ENCODE measurements around the gene MECP2. TPM values are rescaled to one million over a fixed set of nuclear protein-coding genes. Genes with fewer than 3 reads are reported as not detected.
"Not testable (repeated sequence)": the region's sequence is repeated elsewhere in the genome, so short reads cannot be mapped to it uniquely, and the experiment has no call there.

MECP2 gene
- total RNA-seq, 1 experiment from 2014 or later: 37.3 TPM

DNA sequence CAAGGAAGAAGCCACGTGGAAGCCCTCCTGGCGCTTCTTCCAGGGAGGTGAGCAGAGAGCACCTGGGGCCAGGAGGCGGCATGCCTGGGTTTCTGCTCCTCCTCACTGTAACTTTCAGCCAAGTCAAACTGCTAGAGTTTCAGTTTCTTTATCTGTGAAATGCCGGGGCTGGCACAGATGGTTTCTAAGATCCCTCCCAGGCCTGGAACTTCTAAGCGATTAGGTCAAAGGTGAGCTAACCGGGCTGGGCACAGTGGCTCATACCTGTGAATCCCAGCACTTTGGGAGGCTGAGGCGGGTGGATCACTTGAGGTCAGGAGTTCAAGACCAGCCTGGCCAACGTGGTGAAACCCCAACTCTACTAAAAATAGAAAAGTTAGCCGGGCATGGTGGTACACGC, 117.1 kb downstream of the MECP2 start:
- not testable (repeated sequence) for DNase-seq, H3K9me3 ChIP-seq, H3K27me3 ChIP-seq, H3K36me3 ChIP-seq, H3K4me3 ChIP-seq

DNA sequence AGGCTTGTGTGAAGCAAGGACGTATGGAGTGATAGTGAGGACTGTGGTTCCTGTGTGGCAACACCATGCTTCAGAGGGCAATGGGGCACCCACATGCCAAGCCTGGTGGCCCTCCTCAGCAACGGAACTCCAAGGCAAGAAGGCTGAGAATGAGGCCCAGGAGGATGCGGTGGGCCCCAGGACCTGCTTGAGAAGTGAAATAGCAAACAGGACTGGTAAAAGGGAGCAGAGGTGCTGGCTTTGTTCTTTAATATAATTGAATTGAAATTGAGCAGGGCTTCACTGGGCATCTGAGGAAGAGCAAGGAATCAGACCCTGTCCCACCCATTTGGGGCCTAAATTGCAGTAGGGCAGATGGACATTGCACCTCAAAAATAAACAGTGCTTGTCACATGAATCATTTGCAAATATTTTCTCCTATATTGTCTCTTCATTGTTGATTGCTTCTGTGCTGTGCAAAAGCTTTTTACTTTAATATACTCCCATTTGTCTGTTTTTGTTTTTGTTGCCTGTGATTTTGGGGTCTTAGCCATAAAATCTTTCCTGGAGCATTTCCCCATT, 122.7 kb downstream of the MECP2 start:
- H3K9me3 ChIP-seq: no peaks in the 10 kb centered on the region
- no peak overlapping the region for H3K4me3 ChIP-seq
- DNase-seq: no peak
- no peaks in the 10 kb centered on the region for H3K27me3 ChIP-seq
- H3K36me3 ChIP-seq: peaks cover 3% of the 10 kb centered on the region; the same call in 1 of the 2 replicates

- Histone ChIP-seq H3K27me3 (no peaks in the 10 kb centered on the region), H3K4me3 (no peak overlapping the region), H3K9me3 (no peaks in the 10 kb centered on the region), H3K36me3 (peaks cover 3% of the 10 kb centered on the region; the same call in 1 of the 2 replicates)
- no peak for DNase-seq
Measured at GRCh38 chrX:153974003-153974725, 123.4 kb downstream of the MECP2 start.

DNA sequence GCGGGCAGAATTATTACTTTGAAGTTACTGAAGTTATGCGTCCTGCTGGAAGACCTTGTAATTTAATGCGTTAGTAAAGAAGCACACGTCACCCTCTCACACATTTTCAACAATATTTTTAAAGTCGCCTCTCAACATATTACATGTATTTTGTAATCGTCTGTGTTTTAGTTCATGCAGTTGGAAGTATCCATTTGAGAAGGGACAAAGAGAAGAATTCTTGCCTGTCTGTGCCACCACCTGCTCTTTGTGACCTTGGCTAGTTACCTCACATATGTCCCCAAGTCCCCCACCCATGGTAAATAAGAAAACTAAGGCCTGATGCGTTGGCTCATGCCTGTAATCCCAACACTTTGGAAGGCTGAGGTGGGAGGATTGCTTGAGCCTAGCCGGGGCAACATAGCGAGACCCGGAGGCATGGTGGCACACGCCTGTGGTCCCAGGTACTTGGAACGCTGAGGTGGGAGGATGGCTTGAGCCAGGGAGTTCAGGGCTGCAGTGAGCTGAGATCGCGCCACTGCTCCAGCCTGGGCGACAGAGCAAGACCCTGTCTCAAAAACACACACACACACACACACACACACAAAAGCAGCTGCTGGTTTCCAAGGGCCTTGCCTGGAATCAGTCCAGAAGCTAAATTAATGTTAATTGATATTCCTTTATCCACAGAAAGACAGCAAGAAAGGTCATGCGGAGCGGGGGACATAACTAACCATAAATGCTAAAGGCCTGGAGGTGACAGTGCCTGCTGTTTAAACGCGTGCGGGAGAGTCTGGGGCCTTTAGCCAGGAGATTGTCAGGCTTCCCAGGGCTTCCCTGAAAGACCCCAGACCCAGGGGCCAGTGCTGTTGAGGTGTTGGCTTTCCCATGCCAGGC, 124.2 kb downstream of the MECP2 start:
- peaks cover 3% of the 10 kb centered on the region; the same call in 1 of the 2 replicates for H3K36me3 ChIP-seq
- H3K27me3 ChIP-seq: no peaks in the 10 kb centered on the region
- no peaks in the 10 kb centered on the region for H3K9me3 ChIP-seq
- no peak for DNase-seq
- peak overlapping the region; percentile 70 for H3K4me3 ChIP-seq

DNA sequence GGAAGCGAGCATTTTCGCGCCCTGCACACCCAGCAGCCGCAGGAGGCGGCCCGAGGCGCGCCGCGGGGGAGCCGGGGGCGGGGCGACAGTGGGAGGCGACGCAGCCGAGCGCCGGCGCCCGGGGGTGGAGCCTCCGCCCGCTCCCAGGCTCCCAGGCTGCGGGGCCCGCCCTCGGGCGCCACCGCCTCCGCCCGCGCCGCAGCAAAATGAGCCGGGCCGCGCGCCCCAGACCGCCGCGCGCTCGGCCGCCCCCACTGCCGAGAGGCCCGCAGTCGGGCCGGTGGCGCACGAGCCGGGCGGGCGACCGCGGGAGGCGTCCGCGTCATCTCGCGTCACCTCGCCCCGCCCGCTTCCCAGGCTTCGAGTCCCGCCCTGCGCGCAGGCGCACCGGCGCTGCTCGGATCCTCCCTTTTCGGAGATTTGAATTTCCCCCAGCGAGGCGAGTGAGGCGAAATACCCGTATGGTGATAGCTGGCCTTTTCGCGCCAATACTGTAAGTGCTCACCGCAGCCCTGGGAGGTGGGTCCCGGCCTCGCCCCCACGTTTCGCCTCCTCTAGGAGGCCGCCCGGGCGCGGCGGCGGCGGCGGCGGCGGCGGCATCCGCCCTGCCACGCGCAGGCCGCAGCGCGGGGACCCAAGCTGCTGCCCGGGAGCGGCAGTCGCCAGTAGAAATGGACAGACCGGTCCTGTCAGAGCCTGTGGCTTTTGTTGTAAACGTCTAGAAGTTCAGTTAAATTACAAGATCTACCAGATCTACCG, 125.0 kb downstream of the MECP2 start, which contains the start of gene TMEM187:
TMEM187 (plus strand) TSS at position 387 of the 759 bp plus-strand sequence. CDS start 9,309 bp downstream, outside the sequence.
- peak; percentile 84 for DNase-seq
- Histone ChIP-seq H3K27me3 (no peaks in the 10 kb centered on the region), H3K4me3 (peak within 1 kb of the TSS; percentile 94), H3K36me3 (peaks cover 3% of the 10 kb centered on the region; the same call in 1 of the 2 replicates), H3K9me3 (no peaks in the 10 kb centered on the region)

Other genes with a start within 250 kb of the MECP2 start
- gene L1CAM, start 211.5 kb downstream of the MECP2 start, total RNA-seq (2014; rRNA removed; shearing (Covaris generic); ENCODE audit: low replicate concordance): 0.30 TPM in 1 of 2 replicates, not detected in the other
- gene AVPR2, start 193.0 kb downstream of the MECP2 start, total RNA-seq (2014; rRNA removed; shearing (Covaris generic); ENCODE audit: low replicate concordance): 0.27 TPM in 1 of 2 replicates, not detected in the other
- gene ARHGAP4, start 171.5 kb downstream of the MECP2 start, total RNA-seq (2014; rRNA removed; shearing (Covaris generic); ENCODE audit: low replicate concordance): 0.07 and 2.4 TPM in 2 replicates
- gene NAA10, start 162.7 kb downstream of the MECP2 start, total RNA-seq (2014; rRNA removed; shearing (Covaris generic); ENCODE audit: low replicate concordance): 205 and 325 TPM in 2 replicates
- not detected in 2 replicates for gene RENBP, start 153.1 kb downstream of the MECP2 start, total RNA-seq (2014; rRNA removed; shearing (Covaris generic); ENCODE audit: low replicate concordance)
- gene HCFC1, start 125.9 kb downstream of the MECP2 start, total RNA-seq (2014; rRNA removed; shearing (Covaris generic); ENCODE audit: low replicate concordance): 7.8 and 12.8 TPM in 2 replicates
- gene TMEM187, start 125.0 kb downstream of the MECP2 start, total RNA-seq (2014; rRNA removed; shearing (Covaris generic); ENCODE audit: low replicate concordance): 1.0 and 4.6 TPM in 2 replicates
- gene IRAK1, start 77.8 kb downstream of the MECP2 start, total RNA-seq (2014; rRNA removed; shearing (Covaris generic); ENCODE audit: low replicate concordance): 208 and 270 TPM in 2 replicates
- not detected in 2 replicates for gene OPN1LW, start 46.5 kb upstream of the MECP2 start, total RNA-seq (2014; rRNA removed; shearing (Covaris generic); ENCODE audit: low replicate concordance)
- not detected in 2 replicates for gene OPN1MW, start 84.9 kb upstream of the MECP2 start, total RNA-seq (2014; rRNA removed; shearing (Covaris generic); ENCODE audit: low replicate concordance)
- not detected in 2 replicates for gene OPN1MW2, start 122.0 kb upstream of the MECP2 start, total RNA-seq (2014; rRNA removed; shearing (Covaris generic); ENCODE audit: low replicate concordance)
- not detected in 2 replicates for gene OPN1MW3, start 159.9 kb upstream of the MECP2 start, total RNA-seq (2014; rRNA removed; shearing (Covaris generic); ENCODE audit: low replicate concordance)
- not detected in 2 replicates for gene TEX28, start 197.4 kb upstream of the MECP2 start, total RNA-seq (2014; rRNA removed; shearing (Covaris generic); ENCODE audit: low replicate concordance)
- gene TKTL1, start 198.1 kb upstream of the MECP2 start, total RNA-seq (2014; rRNA removed; shearing (Covaris generic); ENCODE audit: low replicate concordance): not detected in 2 replicates